HG03558 (cell line): ENCODE results near the gene SIGLEC8.
"Not testable (repeated sequence)": the region's sequence is repeated elsewhere in the genome, so short reads cannot be mapped to it uniquely, and the experiment has no call there.

ENCODE experiments used
- ATAC-seq: cut with Tn5 transposase; IDR thresholded peaks from one replicate; pipeline ENCODE4 v1.9.1; 2021; ENCODE audit warnings: moderate number of reproducible peaks; ENCODE audit not compliant: unreplicated experiment; ENCODE audit errors: extremely low read depth

Gene SIGLEC8

DNA sequence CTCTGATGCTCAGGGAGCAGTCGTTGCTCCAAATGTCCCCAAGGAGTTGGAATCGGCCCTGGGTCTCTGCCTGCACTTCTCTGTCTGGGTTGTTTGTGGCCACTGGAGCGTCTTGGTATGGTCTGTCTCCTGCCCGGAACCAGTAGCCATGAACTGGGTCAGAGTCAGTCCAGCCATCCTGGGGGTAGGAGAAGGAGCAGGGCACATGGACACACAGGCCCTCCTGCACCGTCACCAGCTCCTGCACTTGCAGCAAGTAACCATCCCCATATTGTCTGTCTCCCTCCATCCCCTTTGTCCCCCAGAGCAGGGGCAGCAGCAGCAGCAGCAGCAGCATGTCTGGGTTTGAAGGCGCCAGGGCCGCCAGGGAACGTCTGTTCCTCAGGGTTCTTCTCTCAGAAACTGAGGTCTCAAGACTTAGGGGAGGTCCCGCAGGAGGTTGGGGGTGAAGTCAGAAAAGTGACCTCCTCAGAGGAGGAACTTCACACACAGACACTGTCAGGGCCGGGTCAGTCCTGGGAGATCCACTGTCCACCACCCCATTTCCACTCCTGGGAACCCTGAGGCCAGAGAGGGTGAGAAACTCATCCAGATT, at the start of gene SIGLEC8:
Gene SIGLEC8 (minus strand): TSS at position 404 of the 595 bp plus-strand sequence. CDS start 67 bp downstream, at position 337.
- ATAC-seq = no peak

- no peak for ATAC-seq
Observed at GRCh38 chr19:51507640-51508058, 49.4 kb upstream of the SIGLEC8 start.

- no peak for ATAC-seq
Observed at GRCh38 chr19:51507192-51507591, 48.9 kb upstream of the SIGLEC8 start.

DNA sequence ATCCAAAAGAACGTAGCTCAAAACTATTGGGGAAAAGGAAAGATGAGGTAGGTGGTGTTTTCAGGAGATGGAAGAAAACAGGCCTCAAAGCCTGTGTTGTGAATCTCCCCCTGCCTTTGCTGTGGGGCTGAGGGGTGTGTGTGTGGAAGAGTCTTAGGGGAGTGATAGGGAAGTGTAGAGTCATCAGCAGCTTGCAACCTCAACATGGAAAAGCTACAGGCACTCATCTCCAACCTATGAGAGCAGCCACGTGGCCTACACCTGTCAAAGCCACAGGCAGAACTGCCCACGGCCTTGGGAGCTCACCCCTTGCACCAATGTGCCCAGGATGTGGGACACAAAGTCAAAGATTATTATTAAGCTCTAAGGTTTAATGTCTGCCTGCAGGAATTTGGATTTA, 47.6 kb upstream of the SIGLEC8 start:
- no peak for ATAC-seq

GRCh38 chr19:51503896-51504295, 45.6 kb upstream of the SIGLEC8 start:
- ATAC-seq = no peak

DNA sequence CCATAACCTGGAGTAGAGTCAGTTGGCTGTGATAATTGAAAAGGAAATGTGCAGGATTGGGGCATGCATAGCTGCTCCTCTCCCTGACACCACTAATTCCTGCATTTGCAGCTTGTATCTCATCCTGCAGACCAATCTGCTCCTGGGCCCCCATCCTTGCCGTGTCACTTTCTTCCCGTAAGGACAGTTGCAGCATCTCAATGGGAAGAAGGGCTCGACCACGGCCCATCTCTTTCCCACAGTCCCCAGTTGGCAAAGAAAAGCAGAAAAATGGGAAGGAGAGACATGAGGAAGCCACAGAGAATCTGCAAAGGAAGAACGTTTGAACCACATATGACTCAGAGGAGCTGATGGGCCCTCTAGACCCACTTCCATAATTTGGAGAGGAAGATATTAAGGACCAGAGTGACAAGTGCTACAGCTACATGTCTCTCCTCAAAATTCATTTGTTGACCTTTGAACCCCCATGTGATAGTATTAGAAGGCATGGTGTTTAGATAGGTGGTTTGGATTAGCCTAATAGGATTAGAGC, 45.1 kb upstream of the SIGLEC8 start:
- ATAC-seq = no peak

DNA sequence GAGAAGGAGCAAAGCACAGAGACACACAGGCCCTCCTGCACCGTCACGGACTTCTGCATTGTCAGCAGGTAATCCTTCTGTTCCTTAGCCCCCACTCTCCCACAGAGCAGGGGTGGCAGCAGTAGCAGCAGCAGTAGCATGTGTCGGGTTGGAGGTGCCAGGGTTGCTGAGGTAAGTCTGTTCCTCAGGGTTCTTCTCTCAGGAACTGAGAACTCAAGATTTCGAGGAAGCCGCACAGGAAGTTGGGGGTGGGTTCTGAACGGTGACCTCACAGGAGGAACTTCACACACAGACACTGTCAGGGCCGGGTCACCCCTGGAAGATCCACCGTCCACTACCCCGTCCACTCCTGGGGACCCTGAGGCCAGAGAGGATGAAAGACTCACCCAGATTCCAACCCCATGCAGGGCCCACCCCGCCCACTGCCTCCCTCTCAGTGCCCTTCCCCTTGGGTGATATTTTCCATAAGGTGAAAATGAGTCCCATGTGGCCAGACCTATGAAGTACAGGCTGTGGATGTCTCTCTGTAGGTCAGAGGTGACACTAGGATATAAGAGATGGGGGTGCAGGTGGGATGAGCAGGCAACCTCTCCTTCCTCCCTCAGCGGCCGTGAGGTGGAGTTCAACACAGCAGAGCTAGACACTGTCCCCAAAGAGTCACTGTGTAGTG, 43.5 kb upstream of the SIGLEC8 start, which contains the start of gene SIGLEC12:
Gene SIGLEC12 (minus strand): TSS at position 207 of the 670 bp plus-strand sequence. CDS start 67 bp downstream, at position 140.
- ATAC-seq = no peak

GRCh38 chr19:51500931-51501330, 42.7 kb upstream of the SIGLEC8 start:
- ATAC-seq = not testable (repeated sequence)

DNA sequence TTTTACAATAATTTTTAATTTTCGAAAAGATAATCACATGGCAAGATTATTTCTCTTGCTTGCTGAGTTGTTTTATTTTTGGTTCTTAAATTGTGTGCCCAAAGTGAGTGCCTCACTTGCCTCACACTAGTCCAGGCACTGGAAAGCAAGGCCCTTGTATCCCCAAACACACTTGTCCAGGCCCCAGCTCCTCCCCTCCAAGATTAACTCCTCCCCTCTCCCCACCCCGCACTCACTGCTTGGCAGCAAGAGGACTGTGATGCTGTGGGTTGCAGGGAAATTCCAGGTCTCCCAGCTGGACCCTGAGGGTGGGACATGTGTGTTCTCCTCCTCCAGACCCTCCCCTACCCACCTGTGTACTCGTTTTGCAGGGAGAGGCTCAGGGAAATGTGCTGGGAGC, 39.4 kb upstream of the SIGLEC8 start:
- no peak for ATAC-seq

- ATAC-seq = no peak
Observed at GRCh38 chr19:51493776-51494175, 35.5 kb upstream of the SIGLEC8 start.

DNA sequence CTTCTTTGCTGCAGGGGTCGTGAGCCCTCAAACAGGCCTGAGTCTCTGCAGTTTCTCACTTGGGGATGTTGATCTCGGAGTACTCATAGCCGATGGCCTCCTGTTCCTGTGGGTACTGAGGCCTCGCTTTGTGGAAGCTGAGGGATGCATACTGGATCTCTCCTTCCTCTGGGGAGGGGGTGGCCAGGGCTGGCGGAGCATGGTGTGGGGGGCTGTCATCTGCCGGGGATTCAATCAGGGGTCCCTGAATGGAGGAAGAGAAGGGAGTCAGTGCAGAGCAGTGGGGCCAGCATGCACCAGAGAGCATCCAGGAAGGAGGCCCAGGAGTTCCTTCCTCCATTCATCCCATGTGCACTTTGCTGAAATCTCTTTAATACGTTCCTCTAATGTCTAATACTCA, 33.3 kb upstream of the SIGLEC8 start:
- ATAC-seq = no peak

DNA sequence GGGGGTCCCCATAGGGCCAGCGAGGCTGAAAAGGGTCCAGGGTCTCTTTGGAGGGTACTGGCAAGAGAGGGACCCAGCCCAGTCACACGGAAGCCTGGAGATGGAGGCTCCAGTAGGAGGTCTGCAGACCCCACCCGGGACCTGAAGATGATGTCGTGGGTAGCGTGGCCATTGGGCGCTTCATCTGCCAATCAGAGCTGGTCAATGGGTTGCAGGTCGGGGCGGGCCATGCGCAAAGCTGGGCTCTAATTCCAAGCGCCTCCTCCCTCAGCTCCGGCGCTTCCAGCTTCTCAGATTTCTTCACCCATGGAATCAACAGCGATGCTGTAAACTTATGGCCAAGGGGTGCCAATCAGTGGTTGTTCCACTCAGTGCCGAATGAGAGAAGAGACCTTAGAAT, 32.4 kb upstream of the SIGLEC8 start:
- ATAC-seq = no peak

DNA sequence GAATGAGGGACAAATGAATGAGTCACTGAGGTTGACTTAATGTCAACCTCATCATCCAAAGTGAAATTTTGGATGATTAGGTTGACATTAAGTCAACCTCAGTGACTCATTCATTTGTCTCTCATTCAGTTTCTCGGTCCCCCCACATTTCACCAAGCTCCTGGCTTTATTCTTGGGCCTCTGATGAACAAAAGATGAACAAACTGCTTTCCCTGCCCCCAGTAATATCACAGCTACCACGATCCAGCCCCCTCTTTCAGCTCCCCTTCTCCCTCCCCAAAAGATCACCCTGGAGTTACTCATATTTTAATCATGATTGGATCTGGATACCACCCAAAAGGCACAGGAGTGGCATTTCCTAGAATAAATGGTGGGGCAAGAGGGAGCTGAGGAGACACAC, 30.9 kb upstream of the SIGLEC8 start:
- no peak for ATAC-seq

DNA sequence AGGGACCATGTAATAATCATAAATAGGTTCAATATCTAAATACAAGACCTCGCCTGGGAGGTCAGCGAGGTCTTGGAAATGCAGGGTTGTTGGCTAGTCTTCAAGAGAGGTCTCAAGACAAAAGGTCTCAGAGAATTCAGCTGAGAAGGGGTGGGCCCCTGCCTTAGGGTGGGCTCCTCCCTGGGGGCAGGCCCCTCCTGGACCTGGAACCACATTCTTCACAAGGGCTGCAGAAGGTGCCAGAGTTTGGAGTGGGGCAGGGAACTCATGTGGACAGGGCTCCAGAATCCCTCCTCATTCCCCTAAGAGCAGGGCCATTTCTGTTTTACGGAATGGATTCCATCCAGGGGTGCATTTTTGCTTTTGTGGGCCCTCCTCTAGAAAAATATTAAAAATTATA, 30.2 kb upstream of the SIGLEC8 start:
- no peak for ATAC-seq

- ATAC-seq = no peak
Observed at GRCh38 chr19:51485960-51486660, 27.9 kb upstream of the SIGLEC8 start.

- no peak for ATAC-seq
Observed at GRCh38 chr19:51480590-51480989, 22.3 kb upstream of the SIGLEC8 start.

DNA sequence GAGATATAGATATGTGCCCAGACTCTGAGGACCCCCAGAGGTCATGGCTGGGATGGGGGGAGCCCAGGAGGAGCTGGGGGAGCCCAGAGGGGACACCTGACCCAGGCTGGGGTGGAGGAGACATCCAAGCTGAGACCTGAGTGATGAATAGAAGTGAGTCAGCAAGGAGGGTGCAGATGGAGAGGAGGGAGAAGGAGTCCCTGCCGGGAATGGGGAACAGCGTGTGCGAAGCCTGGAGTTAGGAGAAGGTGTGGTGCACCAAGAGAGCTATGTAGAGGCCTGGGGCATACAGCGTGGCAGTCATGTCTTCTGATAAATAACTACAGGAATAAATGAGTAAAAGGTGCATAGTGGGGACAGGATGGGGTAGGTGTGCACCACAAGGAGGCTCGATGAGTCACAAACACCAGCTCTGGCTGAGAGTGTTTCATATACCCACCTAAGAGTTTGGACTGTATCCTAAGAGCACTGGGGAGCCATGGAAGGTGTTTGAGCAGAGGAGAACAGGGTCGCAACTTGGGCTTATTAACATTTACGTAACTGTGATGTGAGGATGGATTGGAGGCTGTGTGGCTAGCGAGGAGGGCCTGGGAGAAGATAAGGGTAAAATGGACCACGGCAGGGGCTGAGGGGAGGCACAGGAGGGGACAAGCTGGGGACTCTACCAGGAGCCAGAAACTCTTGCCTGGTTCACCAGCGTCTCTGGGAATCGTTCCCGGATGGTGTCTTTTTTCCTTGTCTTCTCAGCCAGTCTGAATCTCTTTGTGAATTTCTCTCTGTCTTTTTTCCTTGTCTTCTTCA, 21.5 kb upstream of the SIGLEC8 start:
- ATAC-seq = no peak

DNA sequence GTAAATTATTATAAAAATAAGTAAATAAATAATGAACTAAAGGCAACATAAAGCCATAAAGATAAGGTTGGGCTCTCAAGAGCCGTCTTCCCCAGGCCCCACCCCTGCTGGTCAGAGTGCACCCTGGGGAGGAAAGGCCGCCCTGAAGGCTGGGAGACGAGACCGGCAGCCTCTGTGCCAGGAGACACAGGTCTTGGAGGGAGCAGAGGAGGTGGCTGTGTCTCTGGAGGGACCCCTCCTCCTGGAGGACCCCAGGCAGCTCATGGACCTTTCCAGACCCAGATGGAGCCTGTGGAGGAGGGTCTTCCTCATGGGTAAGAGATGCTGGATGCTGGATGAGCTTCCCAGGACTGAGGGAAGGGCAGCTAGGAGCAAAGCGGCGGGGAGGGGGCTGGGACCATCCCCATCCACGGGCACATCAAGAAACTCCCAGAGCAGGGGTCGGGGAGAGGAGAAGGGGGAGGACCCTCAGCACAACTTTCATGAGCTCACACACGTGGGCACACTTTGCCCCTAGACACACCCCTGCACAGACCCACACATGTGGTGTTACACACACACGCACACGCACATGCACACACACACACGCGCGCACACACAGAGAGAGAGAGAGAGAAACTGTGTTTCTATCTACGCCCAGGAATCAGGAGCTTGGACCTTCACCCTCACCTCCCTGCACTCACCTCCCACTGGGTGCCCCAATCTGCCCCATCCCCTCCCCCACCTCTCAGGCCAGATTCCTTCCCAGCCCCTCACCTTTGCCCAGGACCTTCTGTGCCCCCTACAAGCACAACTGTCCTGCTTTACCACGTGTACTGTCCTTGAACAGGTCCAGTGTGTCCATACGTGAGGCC, 20.4 kb upstream of the SIGLEC8 start, which contains the start of gene CEACAM18:
Gene CEACAM18 (plus strand): TSS at position 159 of the 854 bp plus-strand sequence.
- no peak for ATAC-seq

GRCh38 chr19:51477344-51477743, 19.1 kb upstream of the SIGLEC8 start:
- no peak for ATAC-seq
